Measurements from ENCODE around the gene EIF5A. TPM values are rescaled to one million over a fixed set of nuclear protein-coding genes. Genes with fewer than 3 reads are reported as not detected.

The EIF5A gene
- total and polyA plus RNA-seq, 2 donors (not counting 3 experiments of a cell fraction or from before 2014, with no cell fraction given): 650 to 859 TPM

GRCh38 chr17:7341842-7342241 lies 34.4 kb downstream of the EIF5A start:
- Histone ChIP-seq H3K9me3 (replicated peaks; ENCODE audit: control insufficient read depth, insufficient read depth, low read length) (no peaks in the 10 kb centered on the region), H3K4me3 (replicated peaks in 1 of 3; ENCODE audit: insufficient read depth in 1 of 3, low read depth in 1 of 3, low read length in 3 of 3) (no peak overlapping the region), H3K4me1 (ENCODE audit: control insufficient read depth, extremely low read depth, insufficient read depth, low read length) (no peaks in the 10 kb centered on the region), H3K9me1 (replicated peaks; ENCODE audit: control insufficient read depth, extremely low read depth, insufficient read depth, low read length) (no peaks in the 10 kb centered on the region), H3K27me3 (ENCODE audit: control insufficient read depth in 2 of 2, insufficient read depth in 2 of 2, low read length in 2 of 2) (no peaks in the 10 kb centered on the region), H2AFZ (ENCODE audit: low read depth, low read length) (no peak overlapping the region), H3K79me2 (ENCODE audit: control insufficient read depth, insufficient read depth, low read length) (no peaks in the 10 kb centered on the region), H3K27ac (ENCODE audit: insufficient read depth, low read depth, low read length) (no peak overlapping the region), H3K4me2 (ENCODE audit: insufficient read depth, low read length) (no peak overlapping the region), H3K9ac (replicated peaks; ENCODE audit: extremely low read depth, insufficient read depth, low read length) (no peak overlapping the region), H4K20me1 (replicated peaks; ENCODE audit: control insufficient read depth, extremely low read depth, insufficient read depth, low read length) (no peaks in the 10 kb centered on the region), H3K36me3 (ENCODE audit: control insufficient read depth in 2 of 2, extremely low read depth in 1 of 2, insufficient read depth in 2 of 2, low read length in 2 of 2) (no peaks in the 10 kb centered on the region)
- TF ChIP-seq GATA2 (IDR thresholded peaks at IDR 0.05; ENCODE audit: insufficient read depth, insufficient read length, low read depth, low read length) (no peak), POLR2AphosphoS5 (IDR thresholded peaks at IDR 0.05; ENCODE audit: insufficient read depth, low read depth, low read length) (no peak), MAX (IDR thresholded peaks at IDR 0.05; ENCODE audit: insufficient read depth, insufficient read length) (no peak), MYC (IDR thresholded peaks at IDR 0.05; ENCODE audit: low read depth, low read length) (no peak), FOS (IDR thresholded peaks at IDR 0.05; ENCODE audit: borderline replicate concordance, insufficient read depth, low read length) (no peak), CTCF (IDR thresholded peaks at IDR 0.05; ENCODE audit: extremely low read depth in 1 of 2, insufficient read depth in 1 of 2, low read depth in 1 of 2, low read length in 2 of 2) (no peak), POLR2A (IDR thresholded peaks at IDR 0.05; ENCODE audit: low read depth, low read length) (no peak), JUN (IDR thresholded peaks at IDR 0.05; ENCODE audit: borderline replicate concordance, insufficient read depth, insufficient read length, low read depth) (no peak), EZH2 (IDR thresholded peaks at IDR 0.05; ENCODE audit: borderline replicate concordance, low read depth, low read length, severe bottlenecking) (no peak)
- FAIRE-seq: no peak
- BruUV-seq (replicated peaks): no TSS peak
- no peak for DNase-seq (ENCODE audit: low read depth, low spot score)
- POLR2A ChIA-PET: no interaction called here
- dilution Hi-C loops (cut with MboI; ENCODE audit: extremely low pct_ligation_motif_present, low sequenced_read_pairs) (no loop called here), intact Hi-C loops (cut with micrococcal nuclease) (no loop called here)
- CTCF ChIA-PET: interaction anchor here (0.8 to 1.0 kb wide), 2 partner anchors 12 to 13 kb away, joined by 4 read pairs; partner anchors contain the start of genes NEURL4 and TMEM95

Measured in endothelial cell of umbilical vein (primary cell).